GM12801 (cell line): Measurements from ENCODE around the gene CCL18.

Experiments used
- TF ChIP-seq, protein P1 (sequence below): IDR thresholded peaks from one replicate; pipeline ENCODE4 v1.5.1; 2011; ENCODE audit warnings: control low read depth; ENCODE audit not compliant: insufficient read length; ENCODE audit errors: extremely low read depth

The CCL18 gene

GRCh38 chr17:36057911-36058310, 6.2 kb upstream of the CCL18 start:
- TF ChIP-seq, protein P1, sequence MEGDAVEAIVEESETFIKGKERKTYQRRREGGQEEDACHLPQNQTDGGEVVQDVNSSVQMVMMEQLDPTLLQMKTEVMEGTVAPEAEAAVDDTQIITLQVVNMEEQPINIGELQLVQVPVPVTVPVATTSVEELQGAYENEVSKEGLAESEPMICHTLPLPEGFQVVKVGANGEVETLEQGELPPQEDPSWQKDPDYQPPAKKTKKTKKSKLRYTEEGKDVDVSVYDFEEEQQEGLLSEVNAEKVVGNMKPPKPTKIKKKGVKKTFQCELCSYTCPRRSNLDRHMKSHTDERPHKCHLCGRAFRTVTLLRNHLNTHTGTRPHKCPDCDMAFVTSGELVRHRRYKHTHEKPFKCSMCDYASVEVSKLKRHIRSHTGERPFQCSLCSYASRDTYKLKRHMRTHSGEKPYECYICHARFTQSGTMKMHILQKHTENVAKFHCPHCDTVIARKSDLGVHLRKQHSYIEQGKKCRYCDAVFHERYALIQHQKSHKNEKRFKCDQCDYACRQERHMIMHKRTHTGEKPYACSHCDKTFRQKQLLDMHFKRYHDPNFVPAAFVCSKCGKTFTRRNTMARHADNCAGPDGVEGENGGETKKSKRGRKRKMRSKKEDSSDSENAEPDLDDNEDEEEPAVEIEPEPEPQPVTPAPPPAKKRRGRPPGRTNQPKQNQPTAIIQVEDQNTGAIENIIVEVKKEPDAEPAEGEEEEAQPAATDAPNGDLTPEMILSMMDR: no peak

- TF ChIP-seq, protein P1: no peak
These were observed 4.7 kb upstream of the CCL18 start for GRCh38 chr17:36059406-36059805.

GRCh38 chr17:36060816-36061215, 3.3 kb upstream of the CCL18 start:
- TF ChIP-seq, protein P1: no peak

DNA sequence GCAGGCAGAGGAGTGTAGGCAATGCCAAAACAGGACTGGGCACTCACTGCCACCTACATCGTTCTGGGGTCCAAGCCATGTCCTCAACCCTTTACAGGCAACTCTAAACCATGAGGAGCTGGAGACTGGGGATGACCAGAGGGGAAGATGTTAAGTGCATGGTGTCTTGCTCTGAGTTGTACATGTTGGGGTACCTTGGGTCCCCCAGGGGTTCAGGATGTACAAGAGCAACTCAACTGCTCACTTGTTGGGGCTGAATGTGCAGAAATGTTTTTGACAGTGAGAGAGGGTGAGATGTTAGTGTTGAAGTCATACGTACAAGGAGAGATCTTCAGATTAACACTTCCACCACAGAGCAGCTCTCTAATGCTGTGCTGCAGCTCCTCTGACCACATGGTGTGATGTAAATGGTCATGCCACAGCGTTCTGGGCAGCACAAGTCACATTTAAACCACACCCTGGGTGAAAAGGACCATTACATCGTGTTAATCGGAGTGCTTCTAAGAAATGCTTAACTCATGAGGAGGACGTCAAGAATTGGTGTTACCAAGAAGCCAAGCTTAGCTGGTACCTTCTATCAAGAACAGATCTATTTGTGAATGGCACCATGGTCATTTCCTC, 2.4 kb downstream of the CCL18 start:
- TF ChIP-seq, protein P1: no peak

GRCh38 chr17:36068524-36068923, 4.5 kb downstream of the CCL18 start:
- TF ChIP-seq, protein P1: no peak

DNA sequence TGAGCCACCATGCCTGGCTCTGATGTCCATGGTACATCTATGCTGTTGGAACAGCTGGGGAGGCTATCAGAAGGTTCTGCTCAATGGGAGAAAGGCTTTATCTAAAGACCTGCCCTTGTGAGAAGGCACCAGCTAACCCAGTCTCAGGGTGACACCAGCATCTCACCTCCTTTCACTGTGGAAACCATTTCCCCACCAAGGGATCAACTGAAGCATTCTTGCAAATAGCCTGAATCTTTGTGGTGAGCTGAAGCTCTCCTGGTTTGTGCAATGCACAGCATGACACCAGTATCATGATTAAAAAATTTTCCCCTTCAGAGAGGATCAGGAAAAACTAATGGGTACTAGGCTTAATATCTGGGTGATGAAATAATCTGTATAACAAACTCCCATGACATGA, 5.1 kb downstream of the CCL18 start:
- TF ChIP-seq, protein P1: no peak

DNA sequence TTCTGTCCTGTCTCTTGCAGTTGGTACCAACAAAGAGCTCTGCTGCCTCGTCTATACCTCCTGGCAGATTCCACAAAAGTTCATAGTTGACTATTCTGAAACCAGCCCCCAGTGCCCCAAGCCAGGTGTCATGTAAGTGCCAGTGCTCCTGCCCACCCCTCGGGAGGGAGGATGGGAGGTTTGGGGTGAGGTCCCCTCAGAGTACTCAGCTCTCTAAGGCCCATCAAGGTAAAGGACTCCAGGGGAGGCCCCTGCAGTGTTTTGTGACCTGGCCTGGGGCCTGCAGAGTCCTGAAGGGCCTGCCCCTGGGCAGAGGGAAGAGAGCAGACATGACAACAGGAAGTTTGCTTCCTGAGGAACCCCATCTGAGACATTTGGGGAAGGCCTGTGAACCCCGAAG, 6.4 kb downstream of the CCL18 start:
- TF ChIP-seq, protein P1: no peak
